Measurements from ENCODE around the gene DNAI7.

- TF ChIP-seq E2F6 (IDR thresholded peaks at IDR 0.05) = no peak
- TF ChIP-seq ZNF274 (IDR thresholded peaks at IDR 0.05; ENCODE audit: borderline replicate concordance, extremely low read depth, low read length) = no peak
- TF ChIP-seq POLR2A (IDR thresholded peaks at IDR 0.05; ENCODE audit: control extremely low read depth in 1 of 2, low read depth in 2 of 2, low read length in 2 of 2) = no peak
- TF ChIP-seq GTF2F1 (IDR thresholded peaks at IDR 0.05; ENCODE audit: borderline replicate concordance, low read depth, low read length) = no peak
- TF ChIP-seq CTCF (IDR thresholded peaks at IDR 0.05; ENCODE audit: control extremely low read depth in 1 of 3, insufficient read depth in 1 of 3, low read depth in 1 of 3, low read length in 3 of 3) = no peak
- TF ChIP-seq POLR2AphosphoS5 (IDR thresholded peaks at IDR 0.05; ENCODE audit: low read depth, low read length) = no peak
- no peak for TF ChIP-seq SUZ12 (IDR thresholded peaks at IDR 0.05; ENCODE audit: low read length)
- TF ChIP-seq BACH1 (IDR thresholded peaks at IDR 0.05; ENCODE audit: low read length) = no peak
Observed at GRCh38 chr12:25083211-25083610, 111.7 kb downstream of the DNAI7 start.
